Kidney (tissue), 14 donors: ENCODE results near the gene CNTN5. TPM values are rescaled to one million over a fixed set of nuclear protein-coding genes. Genes with fewer than 3 reads are reported as not detected.

ENCODE experiments used
- DNase-seq, 5 donors: peaks; one replicate each; pipeline ENCODE4 v3.0.0-alpha.2; 2013 to 2020
- FAIRE-seq: peaks from 2 replicates; lab custom pipeline; 2012; peaks lifted over from hg19 to GRCh38; lab: Jason Lieb, UNC
- H3K27ac ChIP-seq, 2 donors: one replicate each; pipeline ENCODE4 v1.7.0; 2013; ENCODE audit warnings: low read depth in 2 of 2, low read length in 2 of 2, inconsistent platforms in 1 of 2
- H3K27me3 ChIP-seq: one replicate; pipeline ENCODE4 v1.7.1; 2013; ENCODE audit warnings: low read length, inconsistent platforms; ENCODE audit not compliant: control insufficient read depth, insufficient read depth
- H3K36me3 ChIP-seq, 3 donors: one replicate each; pipeline versions ENCODE4 v1.7.0 to v1.7.1; 2013; ENCODE audit warnings: low read length in 3 of 3, control low read depth in 1 of 3, inconsistent platforms in 1 of 3; ENCODE audit not compliant: insufficient read depth in 3 of 3, control insufficient read depth in 2 of 3
- H3K4me1 ChIP-seq, 3 donors: one replicate each; pipeline versions ENCODE4 v1.7.0 to v1.7.1; 2013; ENCODE audit warnings: low read length in 3 of 3, inconsistent platforms in 1 of 3, low read depth in 1 of 3; ENCODE audit not compliant: control insufficient read depth in 2 of 3, insufficient read depth in 2 of 3
- H3K4me3 ChIP-seq, 3 donors: one replicate each; pipeline versions ENCODE4 v1.7.0 to v1.8.1; 2013; ENCODE audit warnings: low read length in 3 of 3, control low read depth in 1 of 3, inconsistent platforms in 1 of 3
- H3K9ac ChIP-seq, 3 donors: one replicate each; pipeline versions ENCODE4 v1.7.0 to v1.7.1; 2013; ENCODE audit warnings: low read length in 3 of 3, control low read depth in 1 of 3, inconsistent platforms in 1 of 3
- H3K9me3 ChIP-seq, 3 donors: one replicate each; pipeline versions ENCODE4 v1.7.0 to v1.7.1; 2013; ENCODE audit warnings: low read length in 3 of 3, control low read depth in 1 of 3, inconsistent platforms in 1 of 3; ENCODE audit not compliant: control insufficient read depth in 2 of 3, insufficient read depth in 1 of 3
- intact Hi-C: fragments of 100-400 bp; cut with DNase I; formaldehyde crosslinking; loops from one replicate; pipeline ENCODE4 v1.11.1; 2022
- polyA plus RNA-seq: library from polyadenylated mRNA; stranded (reverse); fragments of 350-450 nt; fragmentation: Illumina TruSeq; extraction: RNeasy Lipid Tissue Mini Kit (QIAGEN cat#74804); gene quantifications from one replicate; pipeline ENCODE4 v1.2.3, GENCODE V29; 2014; ENCODE audit warnings: low read depth, low replicate concordance; ENCODE audit not compliant: insufficient read depth
- total RNA-seq: library from RNA; stranded (reverse); fragmentation: NEBNext Ultra II Directional; extraction: Animal tissue kit (Norgen Biotek cat#: 25700); gene quantifications from one replicate; pipeline ENCODE4 v1.2.1, GENCODE V29; 2021
- TF ChIP-seq, protein P1 (sequence below): IDR thresholded peaks from 3 replicates; pipeline ENCODE4 v1.5.1; 2012; ENCODE audit warnings: mild to moderate bottlenecking, moderate library complexity, borderline replicate concordance; ENCODE audit not compliant: insufficient read depth; ENCODE audit errors: extremely low read depth
- donor health status: control.
- donor health status: control.
- donor health status: control.
- donor health status: control.
- donor health status: control.
- donor health status: DM: yes; HTN: yes; CAD: no.
- donor health status: Normal renal cell carcinoma (clear cell type).

Gene CNTN5
- total and polyA plus RNA-seq, 2 donors from 2014 or later = 0.11 to 0.66 TPM

DNA sequence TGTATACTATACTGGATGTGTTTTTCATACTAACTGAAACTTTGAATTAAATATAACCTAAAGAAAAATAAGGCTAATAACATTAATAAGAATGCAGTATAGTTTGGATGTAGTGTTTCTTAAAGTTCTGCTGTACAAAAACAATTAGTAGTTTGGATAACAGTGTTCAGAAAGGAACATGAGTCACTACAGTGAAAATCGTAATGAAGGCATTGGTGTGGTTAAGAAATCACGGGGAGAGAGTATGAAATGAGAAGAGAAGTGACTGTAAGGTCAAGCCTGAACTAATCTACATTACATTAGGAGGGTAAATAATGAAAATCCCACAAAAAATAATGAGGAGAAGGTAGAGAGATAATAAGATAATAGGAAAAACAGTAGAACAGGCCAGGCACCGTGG is 939.8 kb downstream of the CNTN5 start:
- Histone ChIP-seq H3K4me3 (no peak overlapping the region), H3K4me1 (no peaks in the 10 kb centered on the region), H3K27me3 (no peaks in the 10 kb centered on the region), H3K9me3 (no peaks in the 10 kb centered on the region), H3K36me3 (no peaks in the 10 kb centered on the region), H3K9ac (no peak overlapping the region), H3K27ac (no peak overlapping the region)
- FAIRE-seq = no peak
- intact Hi-C loops = no loop called here
- TF ChIP-seq, protein P1, sequence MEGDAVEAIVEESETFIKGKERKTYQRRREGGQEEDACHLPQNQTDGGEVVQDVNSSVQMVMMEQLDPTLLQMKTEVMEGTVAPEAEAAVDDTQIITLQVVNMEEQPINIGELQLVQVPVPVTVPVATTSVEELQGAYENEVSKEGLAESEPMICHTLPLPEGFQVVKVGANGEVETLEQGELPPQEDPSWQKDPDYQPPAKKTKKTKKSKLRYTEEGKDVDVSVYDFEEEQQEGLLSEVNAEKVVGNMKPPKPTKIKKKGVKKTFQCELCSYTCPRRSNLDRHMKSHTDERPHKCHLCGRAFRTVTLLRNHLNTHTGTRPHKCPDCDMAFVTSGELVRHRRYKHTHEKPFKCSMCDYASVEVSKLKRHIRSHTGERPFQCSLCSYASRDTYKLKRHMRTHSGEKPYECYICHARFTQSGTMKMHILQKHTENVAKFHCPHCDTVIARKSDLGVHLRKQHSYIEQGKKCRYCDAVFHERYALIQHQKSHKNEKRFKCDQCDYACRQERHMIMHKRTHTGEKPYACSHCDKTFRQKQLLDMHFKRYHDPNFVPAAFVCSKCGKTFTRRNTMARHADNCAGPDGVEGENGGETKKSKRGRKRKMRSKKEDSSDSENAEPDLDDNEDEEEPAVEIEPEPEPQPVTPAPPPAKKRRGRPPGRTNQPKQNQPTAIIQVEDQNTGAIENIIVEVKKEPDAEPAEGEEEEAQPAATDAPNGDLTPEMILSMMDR = no peak
- DNase-seq = no peak

DNA sequence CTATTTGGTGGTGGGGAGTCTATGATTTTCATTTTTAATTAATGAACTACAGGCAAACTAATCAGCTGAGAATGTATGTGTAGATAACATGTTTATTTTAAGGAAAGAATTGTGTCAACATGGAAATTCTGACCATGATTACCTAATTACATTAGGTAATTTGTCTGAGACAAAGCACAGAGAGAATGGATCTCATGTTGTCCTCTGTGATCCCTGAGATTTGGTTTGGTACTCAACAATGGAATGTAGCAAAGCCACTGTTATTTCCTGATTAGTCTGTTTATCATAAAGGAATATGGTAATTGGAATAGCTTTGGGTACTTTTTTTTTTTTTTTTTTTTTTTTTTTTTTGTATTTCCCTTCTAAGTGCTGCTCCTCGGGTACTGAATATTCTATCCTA is 947.6 kb downstream of the CNTN5 start:
- DNase-seq = no peak
- Histone ChIP-seq H3K27me3 (no peaks in the 10 kb centered on the region), H3K27ac (no peak overlapping the region), H3K9me3 (no peaks in the 10 kb centered on the region), H3K9ac (no peak overlapping the region), H3K4me3 (no peak overlapping the region), H3K4me1 (no peaks in the 10 kb centered on the region), H3K36me3 (no peaks in the 10 kb centered on the region)
- TF ChIP-seq, protein P1 = no peak
- intact Hi-C loops = no loop called here
- FAIRE-seq = no peak

DNA sequence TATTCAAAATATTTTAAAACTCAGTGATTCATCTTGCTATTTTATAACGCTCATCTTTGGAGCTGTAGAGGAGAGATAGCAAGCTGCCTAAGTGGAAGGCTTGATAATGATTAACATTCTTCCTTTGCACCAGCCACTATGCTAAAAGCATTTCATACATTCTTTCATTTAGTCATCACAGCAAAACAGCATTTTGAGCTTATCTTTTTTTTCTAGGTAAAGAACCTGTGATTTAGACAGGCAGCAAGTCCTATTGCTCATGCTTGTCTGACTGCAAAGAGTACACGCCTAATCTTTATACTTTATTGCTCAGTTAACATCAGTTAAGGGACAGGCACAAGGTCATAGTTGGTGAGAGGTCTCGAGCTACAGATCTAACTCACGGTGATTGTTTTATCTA is 953.2 kb downstream of the CNTN5 start:
- DNase-seq (peak in 1 of 5 donors; percentile 4), FAIRE-seq (no peak)
- TF ChIP-seq, protein P1 = no peak
- H3K4me3 ChIP-seq = no peak overlapping the region
- H3K9me3 ChIP-seq = peaks cover 0 to 5% (median 0%) of the 10 kb centered on the region in 3 donors
- no peaks in the 10 kb centered on the region for H3K27me3 ChIP-seq
- H3K4me1 ChIP-seq = no peaks in the 10 kb centered on the region
- no peaks in the 10 kb centered on the region for H3K36me3 ChIP-seq
- no peak overlapping the region for H3K9ac ChIP-seq
- intact Hi-C loops = no loop called here
- no peak overlapping the region for H3K27ac ChIP-seq

DNA sequence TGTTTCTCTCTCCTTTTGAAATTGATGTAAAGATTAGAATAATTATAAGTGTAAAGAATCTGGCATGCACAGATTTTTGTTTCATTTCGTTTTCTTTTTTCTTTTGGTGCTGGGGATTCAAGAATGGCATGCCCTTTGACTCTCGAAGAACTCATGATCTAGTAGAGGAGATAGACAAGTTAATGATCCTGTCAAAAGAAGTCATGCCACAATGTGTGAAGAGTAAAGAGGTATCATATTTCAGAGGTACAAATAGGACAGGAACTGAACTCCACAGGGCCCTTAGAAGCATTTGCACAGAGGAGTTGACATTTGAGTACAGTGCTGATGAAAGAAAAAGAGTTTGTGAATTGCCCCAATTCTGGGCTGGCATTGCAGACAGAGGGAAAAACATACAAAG is 958.3 kb downstream of the CNTN5 start:
- intact Hi-C loops = no loop called here
- no peaks in the 10 kb centered on the region for H3K27me3 ChIP-seq
- no peak overlapping the region for H3K9ac ChIP-seq
- TF ChIP-seq, protein P1 = no peak
- H3K36me3 ChIP-seq = no peaks in the 10 kb centered on the region
- DNase-seq (peak in 2 of 5 donors; percentile 43 to 60), FAIRE-seq (no peak)
- H3K4me3 ChIP-seq = no peak overlapping the region
- H3K4me1 ChIP-seq = no peaks in the 10 kb centered on the region
- no peak overlapping the region for H3K27ac ChIP-seq
- peaks cover 0 to 5% (median 0%) of the 10 kb centered on the region in 3 donors for H3K9me3 ChIP-seq
